PC-9 (cell line): Measurements from ENCODE around the gene PRF1. TPM values are rescaled to one million over a fixed set of nuclear protein-coding genes. Genes with fewer than 3 reads are reported as not detected.

ENCODE experiments used
- BruUV-seq: library from RNA; stranded (reverse); fragments of 400-500 nt; replicated peaks from 2 replicates; lab custom pipeline; 2021; lab: Mats Ljungman, UMichigan
- CTCF ChIA-PET: fragments of 300-600 bp; sonication (Branson Sonifier 250); formaldehyde crosslinking; loops from one replicate; lab custom pipeline; 2022; ENCODE audit warnings: antibody characterized with exemption; lab: Charles Lee
- POLR2A ChIA-PET: fragments of 300-600 bp; sonication (Branson Sonifier 250); formaldehyde crosslinking; loops from one replicate; lab custom pipeline; 2022; ENCODE audit warnings: antibody characterized with exemption; ENCODE audit not compliant: unreplicated experiment; lab: Charles Lee
- DNase-seq, 2 experiments: peaks; one replicate each; pipeline versions ENCODE4 v3.0.0 to v3.0.0-alpha.2; 2015 to 2022; ENCODE audit warnings: mixed read lengths in 1 of 2
- H2AFZ ChIP-seq: fragments of 200-600 bp; sonication (generic); 2 replicates; pipeline ENCODE4 v1.8.1; 2017; ENCODE audit warnings: antibody characterized with exemption
- H3F3A ChIP-seq: fragments of 200-600 bp; sonication (generic); 2 replicates; pipeline ENCODE4 v1.8.1; 2017; ENCODE audit warnings: antibody characterized with exemption, mild to moderate bottlenecking, low read depth; ENCODE audit not compliant: insufficient read depth
- H3K27ac ChIP-seq: fragments of 200-600 bp; sonication (generic); 2 replicates; pipeline ENCODE4 v1.6.1; 2016; ENCODE audit warnings: mixed run types
- H3K27me3 ChIP-seq: fragments of 200-600 bp; sonication (generic); 2 replicates; pipeline ENCODE4 v1.6.1; 2016; ENCODE audit warnings: low read depth, mixed run types; ENCODE audit not compliant: insufficient read depth
- H3K36me3 ChIP-seq: fragments of 200-600 bp; sonication (generic); 2 replicates; pipeline ENCODE4 v1.6.1; 2016; ENCODE audit warnings: low read depth, mixed run types
- H3K4me1 ChIP-seq: fragments of 200-600 bp; sonication (generic); replicated peaks from 2 replicates; pipeline ENCODE4 v1.6.1; 2016; ENCODE audit warnings: mixed run types; ENCODE audit not compliant: insufficient read depth
- H3K4me2 ChIP-seq: fragments of 200-600 bp; sonication (generic); 2 replicates; pipeline ENCODE4 v1.6.1; 2017; ENCODE audit warnings: mixed run types
- H3K4me3 ChIP-seq: fragments of 200-600 bp; sonication (generic); 2 replicates; pipeline ENCODE4 v1.6.1; 2016; ENCODE audit warnings: mixed run types
- H3K79me2 ChIP-seq: fragments of 200-600 bp; sonication (generic); 2 replicates; pipeline ENCODE4 v1.6.1; 2017; ENCODE audit warnings: low read depth, mixed run types
- H3K9me2 ChIP-seq: fragments of 200-600 bp; sonication (generic); 2 replicates; pipeline ENCODE4 v1.8.1; 2017; ENCODE audit warnings: mild to moderate bottlenecking; ENCODE audit not compliant: insufficient read depth
- H3K9me3 ChIP-seq: fragments of 200-600 bp; sonication (generic); 2 replicates; pipeline ENCODE4 v1.8.1; 2016; ENCODE audit warnings: low read depth; ENCODE audit not compliant: insufficient read depth
- H4K20me1 ChIP-seq: fragments of 200-600 bp; sonication (generic); 2 replicates; pipeline ENCODE4 v1.8.1; 2017; ENCODE audit not compliant: insufficient read depth
- EZH2 ChIP-seq: fragments of 200-600 bp; sonication (generic); IDR thresholded peaks from 2 replicates; pipeline ENCODE4 v1.8.0; 2017; ENCODE audit warnings: antibody characterized with exemption, low read depth
- intact Hi-C: fragments of 100-400 bp; cut with micrococcal nuclease; formaldehyde crosslinking; loops from one replicate; pipeline ENCODE4 v1.10.0; 2022; ENCODE audit not compliant: unreplicated experiment
- total RNA-seq: library from RNA; stranded (reverse); gene quantifications from 2 replicates; pipeline ENCODE4 v1.2.3, GENCODE V29; 2021
- TF ChIP-seq, protein P1 (sequence below): fragments of 200-600 bp; sonication (generic); conservative IDR thresholded peaks from 2 replicates; pipeline ENCODE4 v1.6.1; 2017; ENCODE audit warnings: mixed run types, antibody characterized with exemption, mild to moderate bottlenecking, moderate library complexity

The PRF1 gene
- total RNA-seq, 1 experiment from 2014 or later = not detected

GRCh38 chr10:70650104-70650503 is 47.6 kb upstream of the PRF1 start:
- no TSS peak for BruUV-seq
- H3K4me1 ChIP-seq = peaks cover 31% of the 10 kb centered on the region
- no peaks in the 10 kb centered on the region for H4K20me1 ChIP-seq
- no peak overlapping the region for H2AFZ ChIP-seq
- no peak overlapping the region for H3K4me2 ChIP-seq
- TF ChIP-seq, protein P1, sequence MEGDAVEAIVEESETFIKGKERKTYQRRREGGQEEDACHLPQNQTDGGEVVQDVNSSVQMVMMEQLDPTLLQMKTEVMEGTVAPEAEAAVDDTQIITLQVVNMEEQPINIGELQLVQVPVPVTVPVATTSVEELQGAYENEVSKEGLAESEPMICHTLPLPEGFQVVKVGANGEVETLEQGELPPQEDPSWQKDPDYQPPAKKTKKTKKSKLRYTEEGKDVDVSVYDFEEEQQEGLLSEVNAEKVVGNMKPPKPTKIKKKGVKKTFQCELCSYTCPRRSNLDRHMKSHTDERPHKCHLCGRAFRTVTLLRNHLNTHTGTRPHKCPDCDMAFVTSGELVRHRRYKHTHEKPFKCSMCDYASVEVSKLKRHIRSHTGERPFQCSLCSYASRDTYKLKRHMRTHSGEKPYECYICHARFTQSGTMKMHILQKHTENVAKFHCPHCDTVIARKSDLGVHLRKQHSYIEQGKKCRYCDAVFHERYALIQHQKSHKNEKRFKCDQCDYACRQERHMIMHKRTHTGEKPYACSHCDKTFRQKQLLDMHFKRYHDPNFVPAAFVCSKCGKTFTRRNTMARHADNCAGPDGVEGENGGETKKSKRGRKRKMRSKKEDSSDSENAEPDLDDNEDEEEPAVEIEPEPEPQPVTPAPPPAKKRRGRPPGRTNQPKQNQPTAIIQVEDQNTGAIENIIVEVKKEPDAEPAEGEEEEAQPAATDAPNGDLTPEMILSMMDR = no peak
- no peak for TF ChIP-seq EZH2
- ChIA-PET POLR2A (no interaction called here), CTCF (no interaction called here)
- no peaks in the 10 kb centered on the region for H3K9me2 ChIP-seq
- H3K27ac ChIP-seq = peak overlapping the region; percentile 49
- no peaks in the 10 kb centered on the region for H3K79me2 ChIP-seq
- no peaks in the 10 kb centered on the region for H3K27me3 ChIP-seq
- H3K36me3 ChIP-seq = no peaks in the 10 kb centered on the region
- H3K9me3 ChIP-seq = peaks cover 7% of the 10 kb centered on the region; the same call in 1 of the 2 replicates
- peaks cover 11% of the 10 kb centered on the region; the same call in 1 of the 2 replicates for H3F3A ChIP-seq
- no peak for DNase-seq
- H3K4me3 ChIP-seq = no peak overlapping the region
- intact Hi-C loops = no loop called here

DNA sequence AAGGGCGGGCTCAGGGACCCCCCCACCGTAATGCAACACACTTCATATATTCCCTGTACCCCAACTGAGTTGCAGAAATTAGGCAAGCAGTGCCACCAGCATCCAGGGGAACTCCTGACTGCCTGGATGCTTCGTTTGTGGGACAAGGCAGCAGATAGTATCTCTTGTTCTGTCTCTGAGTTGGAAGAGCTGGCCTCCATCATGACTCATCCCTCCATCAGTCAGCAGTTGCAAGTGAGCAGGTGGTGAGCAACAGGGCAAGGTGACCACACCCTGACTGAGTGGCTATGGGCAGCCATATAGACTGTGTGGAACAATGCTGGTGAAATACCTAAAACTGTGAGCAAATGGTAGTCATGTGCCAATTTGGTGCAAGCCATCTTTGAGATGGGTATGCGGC is 47.0 kb upstream of the PRF1 start:
- H3K4me2 ChIP-seq = no peak overlapping the region

DNA sequence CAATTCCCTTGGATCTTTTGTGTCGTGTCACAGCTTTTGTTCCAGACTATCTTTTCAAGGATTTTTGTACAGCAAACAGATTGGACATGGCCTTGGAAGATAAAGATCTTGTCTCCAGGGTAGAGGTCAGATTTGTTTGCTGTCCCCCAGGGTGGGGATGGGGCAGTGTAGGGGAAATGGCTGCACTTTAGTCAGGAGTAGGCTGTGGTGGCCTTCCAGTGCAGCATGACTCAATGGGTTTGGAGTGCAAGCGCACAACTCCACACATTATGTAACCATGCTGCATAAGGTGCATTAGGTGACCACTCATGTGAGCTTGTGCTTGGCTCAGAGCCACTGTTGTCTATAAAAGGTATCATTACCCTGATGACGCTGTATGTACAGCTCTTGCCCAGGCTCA is 45.9 kb upstream of the PRF1 start:
- peak overlapping the region; percentile 41; the same call in 1 of the 2 replicates for H3K27ac ChIP-seq
- H3K27me3 ChIP-seq = no peaks in the 10 kb centered on the region
- peaks cover 11% of the 10 kb centered on the region; the same call in 1 of the 2 replicates for H3F3A ChIP-seq
- peak in 1 of 2 experiments; percentile 41 for DNase-seq
- TF ChIP-seq, protein P1 = no peak
- TF ChIP-seq EZH2 = no peak
- H3K36me3 ChIP-seq = no peaks in the 10 kb centered on the region
- no peak overlapping the region for H2AFZ ChIP-seq
- no peaks in the 10 kb centered on the region for H4K20me1 ChIP-seq
- no peaks in the 10 kb centered on the region for H3K79me2 ChIP-seq
- ChIA-PET POLR2A (no interaction called here), CTCF (no interaction called here)
- H3K4me3 ChIP-seq = no peak overlapping the region
- H3K4me1 ChIP-seq = peaks cover 31% of the 10 kb centered on the region
- intact Hi-C loops = no loop called here
- no TSS peak for BruUV-seq
- H3K4me2 ChIP-seq = no peak overlapping the region
- peaks cover 7% of the 10 kb centered on the region; the same call in 1 of the 2 replicates for H3K9me3 ChIP-seq
- H3K9me2 ChIP-seq = no peaks in the 10 kb centered on the region

More for the DNA sequence above, 47.0 kb upstream of the PRF1 start:
- H3K36me3 ChIP-seq = no peaks in the 10 kb centered on the region
- peaks cover 11% of the 10 kb centered on the region; the same call in 1 of the 2 replicates for H3F3A ChIP-seq
- ChIA-PET CTCF (no interaction called here), POLR2A (no interaction called here)
- peaks cover 31% of the 10 kb centered on the region for H3K4me1 ChIP-seq
- peaks cover 7% of the 10 kb centered on the region; the same call in 1 of the 2 replicates for H3K9me3 ChIP-seq
- H3K79me2 ChIP-seq = no peaks in the 10 kb centered on the region
- no peaks in the 10 kb centered on the region for H3K9me2 ChIP-seq
- no peak overlapping the region for H3K4me3 ChIP-seq
- no peaks in the 10 kb centered on the region for H4K20me1 ChIP-seq
- peak; percentile 55 to 86 for DNase-seq
- H3K27ac ChIP-seq = peak overlapping the region; percentile 49
- H2AFZ ChIP-seq = no peak overlapping the region
- TF ChIP-seq, protein P1 = no peak
- no peak for TF ChIP-seq EZH2
- BruUV-seq = no TSS peak
- intact Hi-C loops = no loop called here
- no peaks in the 10 kb centered on the region for H3K27me3 ChIP-seq
